SH-SY5Y (cell line): ENCODE results near the gene SRSF2.

Experiments used
- GATA2 ChIP-seq: IDR thresholded peaks from 2 replicates; pipeline ENCODE4 v1.6.1; 2011; ENCODE audit warnings: mild to moderate bottlenecking, low read depth, low read length
- GATA3 ChIP-seq: IDR thresholded peaks from 2 replicates; pipeline ENCODE4 v1.6.1; 2011; ENCODE audit warnings: low read depth, mild to moderate bottlenecking, low read length, moderate library complexity

DNA sequence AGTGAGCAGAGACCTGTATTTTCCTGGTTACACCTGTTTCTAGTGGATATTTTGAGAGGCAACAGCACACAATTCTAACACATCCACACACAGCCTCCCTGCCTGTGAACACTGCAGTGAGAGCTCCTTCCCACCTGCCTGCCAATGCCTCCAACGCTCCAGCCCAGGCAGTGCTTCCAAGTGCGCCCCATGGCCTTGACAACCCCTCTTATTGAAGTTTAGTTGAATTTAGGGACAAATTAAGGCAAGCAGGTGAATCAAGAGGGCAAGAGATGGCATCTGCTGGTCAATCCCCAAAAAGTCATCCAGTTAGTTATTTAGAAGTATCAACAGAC is 21.7 kb downstream of the SRSF2 start:
- no peak for TF ChIP-seq GATA2
- TF ChIP-seq GATA3: no peak
